MCF 10A (cell line): ENCODE measurements around the gene TNNC1. TPM values are rescaled to one million over a fixed set of nuclear protein-coding genes. Genes with fewer than 3 reads are reported as not detected.
A peak's percentile ranks its signal among the peaks of the same experiment; 100 is the strongest.

ENCODE experiments used
- BruUV-seq: library from RNA; stranded (reverse); fragments of 400-500 nt; replicated peaks from 2 replicates; lab custom pipeline; 2021; lab: Mats Ljungman, UMichigan
- CTCF ChIA-PET: fragments of 300-600 bp; sonication (Branson Sonifier 250); formaldehyde crosslinking; extraction: SDS; loops from one replicate; lab custom pipeline; 2021; ENCODE audit warnings: antibody characterized with exemption, inconsistent platforms; lab: Yijun Ruan, JAX
- POLR2A ChIA-PET: fragments of 300-600, 350-650 bp; sonication (Branson Sonifier 250); formaldehyde crosslinking; extraction: SDS; loops from one replicate; lab custom pipeline; 2020; ENCODE audit warnings: antibody characterized with exemption, inconsistent platforms; lab: Yijun Ruan, JAX
- DNase-seq: peaks from one replicate; pipeline ENCODE4 v3.0.0-alpha.2; 2018; ENCODE audit not compliant: unreplicated experiment
- H3K27ac Mint-ChIP-seq: one replicate; pipeline ENCODE4 v1.8.0; 2022; ENCODE audit warnings: mild to moderate bottlenecking, low read depth, mixed read lengths; ENCODE audit not compliant: unreplicated experiment
- H3K27me3 Mint-ChIP-seq: one replicate; pipeline ENCODE4 v1.8.0; 2022; ENCODE audit warnings: mixed read lengths; ENCODE audit not compliant: insufficient read depth, unreplicated experiment
- H3K36me3 Mint-ChIP-seq: one replicate; pipeline ENCODE4 v1.8.0; 2022; ENCODE audit warnings: mild to moderate bottlenecking, moderate library complexity, mixed read lengths; ENCODE audit not compliant: insufficient read depth, unreplicated experiment
- H3K4me1 Mint-ChIP-seq: one replicate; pipeline ENCODE4 v1.8.0; 2022; ENCODE audit warnings: mixed read lengths; ENCODE audit not compliant: insufficient read depth, unreplicated experiment
- H3K4me3 Mint-ChIP-seq: one replicate; pipeline ENCODE4 v1.8.0; 2022; ENCODE audit warnings: mild to moderate bottlenecking, moderate library complexity, mixed read lengths; ENCODE audit not compliant: unreplicated experiment
- H3K9me3 Mint-ChIP-seq: one replicate; pipeline ENCODE4 v1.8.0; 2022; ENCODE audit warnings: mixed read lengths; ENCODE audit not compliant: unreplicated experiment
- intact Hi-C: fragments of 100-400 bp; cut with micrococcal nuclease; formaldehyde crosslinking; loops from 2 replicates; pipeline ENCODE4 v1.14.1; 2022
- total RNA-seq: library from RNA; stranded (reverse); gene quantifications from 2 replicates; pipeline ENCODE4 v1.2.3, GENCODE V29; 2022
- TF ChIP-seq, protein P1 (sequence below): fragments of 200-600 bp; IDR thresholded peaks from one replicate; pipeline ENCODE4 v1.8.0; 2022; ENCODE audit warnings: antibody characterized with exemption, mild to moderate bottlenecking; ENCODE audit not compliant: unreplicated experiment

Gene TNNC1
- total RNA-seq, 1 experiment from 2014 or later: 0.61 TPM

- no peak for DNase-seq
- no peaks in the 10 kb centered on the region for H3K9me3 Mint-ChIP-seq
- TF ChIP-seq, protein P1, sequence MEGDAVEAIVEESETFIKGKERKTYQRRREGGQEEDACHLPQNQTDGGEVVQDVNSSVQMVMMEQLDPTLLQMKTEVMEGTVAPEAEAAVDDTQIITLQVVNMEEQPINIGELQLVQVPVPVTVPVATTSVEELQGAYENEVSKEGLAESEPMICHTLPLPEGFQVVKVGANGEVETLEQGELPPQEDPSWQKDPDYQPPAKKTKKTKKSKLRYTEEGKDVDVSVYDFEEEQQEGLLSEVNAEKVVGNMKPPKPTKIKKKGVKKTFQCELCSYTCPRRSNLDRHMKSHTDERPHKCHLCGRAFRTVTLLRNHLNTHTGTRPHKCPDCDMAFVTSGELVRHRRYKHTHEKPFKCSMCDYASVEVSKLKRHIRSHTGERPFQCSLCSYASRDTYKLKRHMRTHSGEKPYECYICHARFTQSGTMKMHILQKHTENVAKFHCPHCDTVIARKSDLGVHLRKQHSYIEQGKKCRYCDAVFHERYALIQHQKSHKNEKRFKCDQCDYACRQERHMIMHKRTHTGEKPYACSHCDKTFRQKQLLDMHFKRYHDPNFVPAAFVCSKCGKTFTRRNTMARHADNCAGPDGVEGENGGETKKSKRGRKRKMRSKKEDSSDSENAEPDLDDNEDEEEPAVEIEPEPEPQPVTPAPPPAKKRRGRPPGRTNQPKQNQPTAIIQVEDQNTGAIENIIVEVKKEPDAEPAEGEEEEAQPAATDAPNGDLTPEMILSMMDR: no peak
- ChIA-PET POLR2A (interaction anchor here (0.9 to 2.3 kb wide), 4 partner anchors 27 to 248 kb away, joined by 3 to 7 read pairs (median 4); partner anchors contain the start of genes GLT8D1, SPCS1 and UQCC5), CTCF (interaction anchor here (0.8 to 2.2 kb wide), 4 partner anchors 8 to 28 kb away, joined by 3 to 13 read pairs (median 4); no protein-coding TSS in a partner anchor)
- no TSS peak for BruUV-seq
- H3K27ac Mint-ChIP-seq: no peak overlapping the region
- peak overlapping the region; percentile 92 for H3K4me3 Mint-ChIP-seq
- no peaks in the 10 kb centered on the region for H3K27me3 Mint-ChIP-seq
- H3K36me3 Mint-ChIP-seq: peaks cover 36% of the 10 kb centered on the region
- intact Hi-C loops: no loop called here
- H3K4me1 Mint-ChIP-seq: peaks cover 26% of the 10 kb centered on the region
These were observed 3.0 kb upstream of the TNNC1 start for GRCh38 chr3:52456800-52457183.

DNA sequence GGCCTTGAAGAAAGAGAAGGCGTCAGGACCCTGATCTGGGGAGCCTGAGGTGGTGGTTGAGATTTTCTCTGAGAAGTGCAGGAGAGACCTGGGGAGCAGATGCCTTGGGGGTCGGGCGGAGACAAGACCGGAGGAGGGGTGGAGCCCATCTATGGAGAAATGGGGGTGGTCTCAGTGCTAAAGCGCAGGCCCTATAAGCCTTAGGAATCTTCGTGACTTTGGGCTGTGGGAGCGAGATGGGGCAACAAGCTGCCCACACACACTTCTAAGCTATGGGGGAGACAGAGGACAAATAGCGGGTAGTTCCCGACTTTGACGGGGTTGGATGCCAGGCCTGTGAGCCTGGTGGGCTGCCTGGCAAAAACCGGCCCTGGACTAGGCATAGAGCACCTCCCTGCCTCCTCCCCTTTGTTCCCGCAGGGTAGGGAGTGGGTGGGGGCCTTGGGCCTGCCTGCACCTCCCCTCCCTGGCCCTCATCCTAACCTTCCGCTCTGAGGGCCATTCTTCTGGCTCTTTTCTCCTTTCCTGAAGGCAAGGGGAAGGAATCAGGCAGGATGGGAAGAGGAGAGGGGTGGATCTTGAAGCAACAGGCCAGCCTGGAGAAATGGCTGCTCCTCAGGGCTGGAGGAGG lies 2.4 kb upstream of the TNNC1 start:
- Mint-ChIP-seq H3K4me1 (peaks cover 26% of the 10 kb centered on the region), H3K36me3 (peaks cover 31% of the 10 kb centered on the region), H3K27me3 (no peaks in the 10 kb centered on the region), H3K4me3 (peak overlapping the region; percentile 92), H3K9me3 (no peaks in the 10 kb centered on the region), H3K27ac (peak overlapping the region; percentile 95)
- TF ChIP-seq, protein P1: no peak
- intact Hi-C loops: no loop called here
- ChIA-PET CTCF (interaction anchor here (0.8 to 2.2 kb wide), 4 partner anchors 7 to 28 kb away, joined by 3 to 13 read pairs (median 4); no protein-coding TSS in a partner anchor), POLR2A (interaction anchor here (0.9 to 2.3 kb wide), 4 partner anchors 27 to 249 kb away, joined by 3 to 7 read pairs (median 4); partner anchors contain the start of genes GLT8D1, SPCS1 and UQCC5)
- BruUV-seq: no TSS peak
- DNase-seq: peak; percentile 21

DNA sequence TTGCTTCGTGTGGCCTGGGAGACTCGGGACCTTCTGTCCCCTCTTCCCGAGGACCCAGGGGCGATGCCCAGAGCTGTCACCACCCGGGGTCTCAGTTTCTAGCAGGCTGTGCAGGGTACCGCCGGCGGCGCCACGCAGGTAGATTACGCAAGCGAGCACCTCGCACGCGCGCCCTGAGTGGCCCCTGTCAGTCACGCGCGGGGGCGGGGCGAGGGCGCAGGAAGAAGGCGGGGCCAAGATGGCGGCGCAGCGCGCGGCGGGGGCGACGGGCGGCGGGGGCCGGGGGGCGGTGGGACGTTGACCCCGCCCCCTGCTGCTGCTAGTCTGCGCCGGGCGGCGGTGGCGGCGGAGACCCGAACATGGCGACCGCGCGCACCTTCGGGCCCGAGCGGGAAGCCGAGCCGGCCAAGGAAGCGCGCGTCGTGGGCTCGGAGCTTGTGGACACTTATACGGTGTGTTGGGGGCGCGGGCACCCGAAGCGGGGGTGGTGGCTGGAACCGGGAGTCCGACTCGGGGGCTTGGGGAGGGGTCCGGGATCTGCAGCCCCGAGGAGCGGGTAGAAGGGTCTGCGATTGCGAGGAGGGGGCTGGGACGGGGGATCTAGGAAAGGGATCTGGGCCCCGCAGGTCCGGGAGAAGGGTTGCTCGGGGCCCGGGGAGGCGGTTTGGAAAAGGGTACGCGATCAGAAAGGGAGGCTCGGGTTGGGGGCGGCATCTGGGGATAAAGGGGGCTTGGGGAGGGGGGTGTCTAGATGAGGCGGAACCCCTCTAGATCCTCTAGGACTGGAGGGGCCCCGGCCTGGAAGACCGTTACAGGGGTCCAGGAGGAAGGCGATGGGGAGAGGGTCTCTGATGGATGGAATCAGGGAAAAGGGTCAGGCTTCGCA lies 1.7 kb upstream of the TNNC1 start, which contains the start of gene NISCH:
Gene NISCH, plus strand, starts transcription at position 322 of the 886 bp plus-strand sequence. Its CDS starts 38 bp downstream, at position 360.
- DNase-seq: peak; percentile 83
- Mint-ChIP-seq H3K9me3 (no peaks in the 10 kb centered on the region), H3K4me1 (peaks cover 26% of the 10 kb centered on the region), H3K27me3 (no peaks in the 10 kb centered on the region), H3K27ac (peak within 1 kb of the TSS; percentile 95), H3K36me3 (peaks cover 23% of the 10 kb centered on the region), H3K4me3 (peak within 1 kb of the TSS; percentile 92)
- TF ChIP-seq, protein P1: no peak
- intact Hi-C loops: no loop called here
- POLR2A ChIA-PET: interaction anchor here (0.5 to 2.3 kb wide), 4 partner anchors 43 to 817 kb away, joined by 3 to 7 read pairs (median 4); partner anchors contain the start of genes GLT8D1 and SPCS1
- CTCF ChIA-PET: interaction anchor here (2.0 kb wide), 1 partner anchor 43 kb away, joined by 11 read pairs; no protein-coding TSS in a partner anchor
- BruUV-seq: no TSS peak
